VCaP (cell line): Measurements from ENCODE around the gene CA6.
"Not testable (repeated sequence)": the region's sequence is repeated elsewhere in the genome, so short reads cannot be mapped to it uniquely, and the experiment has no call there.

Experiments used
- H3K27ac ChIP-seq: fragments of 450-650 bp; 2 replicates; pipeline ENCODE4 v1.5.1; 2017
- CTCF ChIP-seq: fragments of 450-650 bp; conservative IDR thresholded peaks from 2 replicates; pipeline ENCODE4 v1.5.1; 2017; ENCODE audit warnings: mild to moderate bottlenecking, moderate library complexity

CA6 gene

GRCh38 chr1:8951231-8951630 is 5.6 kb downstream of the CA6 start:
- no peak for TF ChIP-seq CTCF

GRCh38 chr1:8955406-8955805 is 9.7 kb downstream of the CA6 start:
- no peak for TF ChIP-seq CTCF
- no peak overlapping the region for H3K27ac ChIP-seq

More at GRCh38 chr1:8951231-8951630, 5.6 kb downstream of the CA6 start:
- no peak overlapping the region for H3K27ac ChIP-seq

DNA sequence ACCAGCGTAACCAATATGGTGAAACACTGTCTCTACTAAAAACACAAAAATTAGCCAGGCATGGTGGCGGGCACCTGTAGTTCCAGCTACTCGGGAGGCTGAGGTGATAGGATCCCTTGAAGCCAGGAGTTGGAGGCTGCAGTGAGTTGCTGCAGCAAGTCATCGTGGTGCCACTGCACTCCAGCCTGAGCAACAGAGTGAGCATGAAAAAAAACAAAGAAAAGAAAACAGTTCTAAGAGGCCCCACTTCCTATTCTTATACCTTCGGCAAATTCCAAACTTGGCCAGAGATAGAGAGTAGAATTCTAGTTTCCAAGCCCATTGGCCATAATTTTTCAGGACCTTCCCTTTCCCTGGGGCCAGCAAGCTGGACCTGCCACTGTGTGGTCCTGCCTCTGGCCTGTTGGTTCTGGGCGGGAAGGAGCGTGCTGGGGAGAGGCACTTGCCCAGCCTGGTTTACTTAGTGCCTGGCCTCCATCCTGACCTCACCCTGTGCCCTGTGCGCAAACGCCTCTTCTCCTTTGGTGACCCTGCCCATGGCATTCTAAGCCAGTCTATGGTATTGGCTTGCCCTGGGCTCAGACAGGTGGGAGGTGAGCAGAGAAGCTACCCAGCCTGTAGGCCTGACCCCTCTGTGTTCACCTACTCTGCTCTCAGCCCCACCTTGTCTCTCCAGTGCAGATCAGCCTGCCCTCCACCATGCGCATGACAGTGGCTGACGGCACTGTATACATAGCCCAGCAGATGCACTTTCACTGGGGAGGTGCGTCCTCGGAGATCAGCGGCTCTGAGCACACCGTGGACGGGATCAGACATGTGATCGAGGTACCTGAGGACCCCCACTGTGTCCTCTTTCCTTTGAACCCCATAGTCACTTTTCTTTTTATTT is 11.0 kb downstream of the CA6 start:
- no peak overlapping the region for H3K27ac ChIP-seq
- no peak for TF ChIP-seq CTCF

DNA sequence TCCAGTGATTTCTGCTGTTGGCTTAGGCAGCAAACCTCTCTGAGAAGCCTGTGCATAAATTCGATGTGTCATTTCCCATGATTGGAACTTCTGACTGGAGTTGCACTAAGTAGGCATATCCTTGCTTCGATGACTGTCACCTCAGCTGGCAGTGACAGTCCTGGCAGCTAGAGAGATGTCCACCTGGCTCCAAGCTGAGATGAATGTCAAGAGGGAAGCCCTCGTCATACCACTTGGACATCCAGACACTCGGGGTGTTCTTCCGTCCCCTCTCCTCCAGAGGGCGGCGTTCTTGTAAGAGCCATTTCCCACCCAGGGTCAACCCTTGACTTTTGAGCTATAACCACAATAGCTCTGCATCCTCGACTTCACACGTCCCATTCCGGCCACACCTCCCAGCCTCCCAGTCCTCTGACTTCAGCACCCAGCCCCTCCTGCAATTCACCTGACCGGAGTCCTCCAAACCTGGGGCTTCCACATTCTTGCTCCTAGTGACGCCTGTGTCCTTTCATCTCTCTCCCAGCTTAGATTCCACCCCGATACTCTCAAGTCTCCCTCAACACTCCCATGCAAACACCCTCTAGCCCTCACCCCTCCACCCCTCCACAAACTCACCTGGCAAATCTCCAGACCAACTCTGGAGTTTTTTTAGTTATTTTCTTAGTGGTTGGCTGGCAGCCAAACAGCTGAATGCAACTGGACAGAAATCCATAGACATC is 17.3 kb downstream of the CA6 start:
- peak; percentile 59 for TF ChIP-seq CTCF
- no peak overlapping the region for H3K27ac ChIP-seq

DNA sequence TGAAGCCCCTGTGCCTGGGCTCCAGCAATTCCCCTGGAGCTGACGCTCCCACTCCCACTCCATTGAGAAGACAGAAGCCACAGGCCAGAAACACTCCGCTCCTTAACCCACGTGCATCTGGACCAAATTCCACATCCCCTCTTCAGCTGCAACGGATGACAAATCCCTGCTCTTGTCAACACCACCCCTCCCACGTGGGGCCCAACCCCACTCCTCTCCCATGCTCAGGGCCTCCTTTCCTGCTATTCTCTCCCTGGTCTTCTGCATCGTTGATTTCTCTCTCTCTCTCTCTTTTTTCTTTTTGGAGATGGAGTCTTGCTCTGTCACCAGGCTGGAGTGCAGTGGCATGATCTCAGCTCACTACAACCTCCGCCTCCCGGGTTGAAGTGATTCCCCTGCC is 18.3 kb downstream of the CA6 start:
- no peak overlapping the region for H3K27ac ChIP-seq
- no peak for TF ChIP-seq CTCF

DNA sequence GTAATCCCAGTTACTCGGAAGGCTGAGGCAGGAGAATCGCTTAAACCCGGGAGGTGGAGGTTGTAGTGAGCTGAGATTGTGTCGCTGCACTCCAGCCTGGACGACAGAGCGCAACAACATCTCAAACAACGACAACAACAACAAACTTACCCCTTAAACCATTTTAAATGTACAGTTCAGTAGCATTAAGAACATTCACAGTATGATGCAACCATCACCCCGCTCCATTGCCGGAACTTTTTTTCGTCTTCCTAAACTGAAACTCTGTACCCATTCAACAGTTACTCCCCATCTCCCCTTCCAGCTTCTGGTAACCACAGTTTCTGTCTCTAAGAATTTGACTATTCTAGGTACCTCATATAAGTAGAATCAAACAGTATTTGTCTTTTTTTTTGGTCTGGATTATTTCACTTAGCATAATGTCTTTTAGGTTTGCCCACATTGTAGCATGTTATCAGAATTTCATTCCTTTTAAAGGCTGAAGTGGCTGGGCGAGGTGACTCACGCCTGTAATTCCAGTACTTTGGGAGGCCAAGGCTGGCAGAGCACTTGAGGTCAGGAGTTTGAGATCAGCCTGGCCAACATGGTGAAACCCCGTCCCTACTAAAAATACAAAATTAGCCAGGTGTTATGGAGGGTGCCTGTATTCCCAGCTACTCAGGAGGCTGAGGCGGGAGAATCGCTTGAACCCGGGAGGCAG is 19.6 kb downstream of the CA6 start:
- H3K27ac ChIP-seq = no peak overlapping the region
- TF ChIP-seq CTCF = no peak

DNA sequence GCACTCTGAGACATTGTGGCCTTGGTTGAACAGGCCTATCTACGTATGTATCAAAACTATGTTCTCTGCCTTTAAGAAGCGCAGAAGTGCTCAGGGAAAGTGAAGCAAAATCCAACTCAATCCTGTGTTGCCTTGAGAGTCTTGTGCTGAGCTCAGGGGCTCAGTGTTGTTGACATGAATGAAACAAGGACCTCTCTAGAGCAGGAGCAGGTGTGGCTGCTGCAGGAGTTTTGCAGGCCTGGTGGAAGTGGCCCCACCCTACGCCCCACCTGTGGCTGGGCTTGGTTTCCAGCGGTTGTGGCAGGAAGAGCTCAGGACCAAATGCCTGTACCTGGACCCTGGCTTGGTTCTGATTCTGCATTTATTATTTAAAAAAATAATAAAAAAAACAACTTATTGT is 20.9 kb downstream of the CA6 start:
- TF ChIP-seq CTCF = no peak
- H3K27ac ChIP-seq = no peak overlapping the region

- not testable (repeated sequence) for H3K27ac ChIP-seq
These were observed 23.2 kb downstream of the CA6 start for GRCh38 chr1:8968902-8969301.
